IPS-15b (cell line): ENCODE data around the gene NAB2.
"Not testable (repeated sequence)": the region's sequence is repeated elsewhere in the genome, so short reads cannot be mapped to it uniquely, and the experiment has no call there.

ENCODE experiments used
- H3K27me3 ChIP-seq: one replicate; pipeline ENCODE4 v1.6.1; 2013; ENCODE audit warnings: low read length; ENCODE audit not compliant: control insufficient read depth, insufficient read depth
- H3K36me3 ChIP-seq: one replicate; pipeline ENCODE4 v1.6.1; 2013; ENCODE audit warnings: low read length; ENCODE audit not compliant: control insufficient read depth, insufficient read depth
- H3K4me1 ChIP-seq: one replicate; pipeline ENCODE4 v1.6.1; 2013; ENCODE audit warnings: mild to moderate bottlenecking, low read length; ENCODE audit not compliant: control insufficient read depth, insufficient read depth
- H3K4me3 ChIP-seq: one replicate; pipeline ENCODE4 v1.5.1; 2013; ENCODE audit warnings: low read depth, low read length
- H3K9ac ChIP-seq: one replicate; pipeline ENCODE4 v1.6.1; 2013; ENCODE audit warnings: low read depth, mild to moderate bottlenecking, low read length
- H3K9me3 ChIP-seq: one replicate; pipeline ENCODE4 v1.6.1; 2013; ENCODE audit warnings: mild to moderate bottlenecking, low read length; ENCODE audit not compliant: control insufficient read depth, insufficient read depth

The NAB2 gene

GRCh38 chr12:57049890-57050289 is 39.0 kb upstream of the NAB2 start, which contains the start of gene MYO1A:
Gene MYO1A, minus strand, starts transcription at chr12:57050129. Its CDS starts 1,806 bp downstream, at chr12:57048323.
- H3K9me3 ChIP-seq = no peaks in the 10 kb centered on the region
- no peak within 1 kb of the TSS for H3K4me3 ChIP-seq
- H3K9ac ChIP-seq = no peak within 1 kb of the TSS
- no peaks in the 10 kb centered on the region for H3K27me3 ChIP-seq
- H3K4me1 ChIP-seq = no peaks in the 10 kb centered on the region
- no peaks in the 10 kb centered on the region for H3K36me3 ChIP-seq

GRCh38 chr12:57051011-57051410 is 37.9 kb upstream of the NAB2 start:
- Histone ChIP-seq H3K4me1 (no peaks in the 10 kb centered on the region), H3K36me3 (no peaks in the 10 kb centered on the region), H3K27me3 (no peaks in the 10 kb centered on the region), H3K9me3 (no peaks in the 10 kb centered on the region), H3K4me3 (no peak overlapping the region), H3K9ac (no peak overlapping the region)

GRCh38 chr12:57053146-57053545 is 35.8 kb upstream of the NAB2 start:
- H3K9ac ChIP-seq, H3K9me3 ChIP-seq, H3K36me3 ChIP-seq, H3K4me3 ChIP-seq, H3K4me1 ChIP-seq, H3K27me3 ChIP-seq: not testable (repeated sequence)

DNA sequence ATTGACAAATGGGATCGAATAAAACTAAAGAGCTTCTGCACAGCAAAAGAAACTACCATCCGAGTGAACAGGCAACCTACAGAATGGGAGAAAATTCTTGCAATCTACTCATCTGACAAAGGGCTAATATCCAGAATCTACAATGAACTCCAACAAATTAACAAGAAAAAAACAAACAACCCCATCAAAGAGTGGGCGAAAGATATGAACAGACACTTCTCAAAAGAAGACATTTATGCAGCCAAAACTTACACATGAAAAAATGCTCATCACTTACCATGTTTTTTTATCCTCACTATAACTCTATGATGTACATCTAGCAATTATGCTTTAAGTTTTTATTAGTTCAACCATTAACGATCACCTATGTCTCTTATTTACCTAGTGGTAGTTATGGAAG is 35.0 kb upstream of the NAB2 start:
- H3K9me3 ChIP-seq = not testable (repeated sequence)

DNA sequence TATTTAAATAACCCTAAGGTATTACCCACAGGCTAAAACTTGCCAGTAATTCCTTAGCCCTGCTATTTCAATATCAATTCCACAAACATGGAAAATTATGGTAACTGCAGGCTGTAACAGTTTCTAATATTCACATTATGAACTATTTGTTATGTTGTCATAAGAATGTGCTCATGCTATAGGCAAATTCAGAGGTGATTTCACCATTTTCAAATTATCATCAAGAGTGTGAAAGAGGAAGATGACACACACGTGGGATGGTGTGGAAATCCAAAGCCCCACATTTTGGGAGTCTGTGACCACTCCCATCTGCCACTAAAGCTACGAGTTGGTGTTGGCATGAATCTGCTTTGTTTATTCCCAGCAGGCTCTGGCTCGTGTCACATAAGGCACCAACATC is 33.1 kb upstream of the NAB2 start:
- H3K9me3 ChIP-seq = no peaks in the 10 kb centered on the region
- H3K36me3 ChIP-seq = peaks cover 32% of the 10 kb centered on the region
- no peaks in the 10 kb centered on the region for H3K4me1 ChIP-seq
- H3K4me3 ChIP-seq = no peak overlapping the region
- H3K9ac ChIP-seq = no peak overlapping the region
- H3K27me3 ChIP-seq = no peaks in the 10 kb centered on the region

More for the DNA sequence above, 35.0 kb upstream of the NAB2 start:
- not testable (repeated sequence) for H3K9ac ChIP-seq, H3K4me1 ChIP-seq, H3K4me3 ChIP-seq, H3K27me3 ChIP-seq
- peaks cover 14% of the 10 kb centered on the region for H3K36me3 ChIP-seq

DNA sequence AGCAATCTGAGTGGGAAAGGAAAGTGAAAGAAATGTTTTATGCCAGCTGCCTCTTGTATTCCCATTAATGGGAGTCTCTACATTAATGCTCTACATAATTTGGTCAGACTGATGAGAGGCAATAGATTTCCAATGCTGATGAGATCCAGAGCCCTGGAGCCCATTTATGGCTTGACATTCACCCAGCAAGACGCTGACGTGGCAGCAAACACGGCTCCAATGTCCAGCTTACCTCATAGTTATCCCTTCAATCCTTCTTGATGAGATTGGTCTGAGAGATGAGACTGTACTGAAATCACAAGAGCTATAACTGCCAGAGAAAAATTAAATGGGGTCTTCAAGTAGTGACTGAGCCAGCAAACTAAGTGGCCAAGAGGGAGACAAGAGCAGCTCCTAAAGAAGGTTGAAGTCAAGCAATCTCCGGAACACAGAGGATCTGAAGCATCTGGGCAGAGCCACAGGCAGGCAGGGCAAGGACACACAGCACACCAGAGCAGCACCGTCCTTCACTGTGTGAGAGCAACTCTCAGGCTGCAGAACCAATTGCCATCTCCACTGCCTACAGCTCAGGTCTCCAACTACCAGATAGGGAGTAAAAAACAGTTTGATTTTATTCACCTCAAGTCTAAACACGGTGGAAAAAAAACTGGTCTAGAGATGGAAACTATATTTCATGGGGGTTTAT is 31.7 kb upstream of the NAB2 start:
- H3K4me3 ChIP-seq = no peak overlapping the region
- peaks cover 33% of the 10 kb centered on the region for H3K36me3 ChIP-seq
- H3K27me3 ChIP-seq = no peaks in the 10 kb centered on the region
- no peaks in the 10 kb centered on the region for H3K4me1 ChIP-seq
- no peaks in the 10 kb centered on the region for H3K9me3 ChIP-seq
- no peak overlapping the region for H3K9ac ChIP-seq

DNA sequence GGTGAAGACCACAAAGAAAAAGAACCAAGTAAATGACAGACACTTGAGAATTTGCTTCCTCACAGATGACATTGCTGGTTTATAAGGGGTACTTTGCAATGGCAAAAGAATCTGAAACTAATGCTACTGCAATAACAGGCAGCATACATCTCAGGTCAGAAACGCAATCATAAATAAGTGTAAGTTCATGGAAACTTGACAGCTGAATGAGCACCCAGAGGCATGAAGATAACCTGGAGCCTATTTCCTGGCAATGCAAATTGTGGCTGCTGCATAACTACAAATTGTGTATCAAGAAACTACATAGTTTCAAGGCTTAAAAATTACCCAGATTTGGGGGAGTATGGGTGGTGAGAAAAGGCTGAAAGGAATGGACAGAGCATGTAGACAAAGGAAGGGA is 30.5 kb upstream of the NAB2 start:
- Histone ChIP-seq H3K27me3 (no peaks in the 10 kb centered on the region), H3K4me3 (no peak overlapping the region), H3K9ac (no peak overlapping the region), H3K9me3 (no peaks in the 10 kb centered on the region), H3K36me3 (peaks cover 38% of the 10 kb centered on the region), H3K4me1 (no peaks in the 10 kb centered on the region)

DNA sequence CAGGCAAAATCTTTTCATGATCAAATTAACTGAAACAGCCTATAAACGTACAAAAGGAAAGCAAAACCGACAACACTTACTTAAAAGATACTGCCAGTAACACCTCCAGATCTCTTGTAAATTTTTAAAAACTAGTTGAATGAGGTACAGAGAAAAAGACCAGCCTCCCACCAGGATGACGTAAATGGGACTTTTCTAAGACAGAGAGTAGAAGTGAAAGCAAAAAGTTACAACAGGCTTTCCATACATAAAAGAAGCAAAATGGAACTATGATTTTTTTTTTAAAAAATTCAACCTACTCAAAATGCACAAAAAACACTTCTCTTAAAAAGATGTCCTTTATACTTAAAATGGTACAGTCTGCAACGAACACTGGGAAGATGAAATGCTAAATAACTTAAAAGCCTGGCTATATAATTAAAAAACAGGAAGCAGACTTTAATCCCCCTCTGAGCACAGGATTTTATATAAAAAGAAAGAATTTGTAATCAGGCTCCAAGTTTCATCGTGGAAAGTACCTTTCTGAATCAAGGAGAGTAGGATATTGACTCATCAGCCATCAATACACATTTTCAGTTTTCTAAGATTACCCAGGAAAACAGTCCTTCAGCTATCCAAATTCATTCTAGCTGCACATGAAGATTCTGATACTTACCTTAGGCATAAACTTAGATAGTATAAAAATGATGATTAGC is 24.8 kb upstream of the NAB2 start:
- Histone ChIP-seq H3K9me3 (no peaks in the 10 kb centered on the region), H3K27me3 (no peaks in the 10 kb centered on the region), H3K4me3 (no peak overlapping the region), H3K36me3 (peaks cover 25% of the 10 kb centered on the region), H3K4me1 (no peaks in the 10 kb centered on the region), H3K9ac (no peak overlapping the region)

- H3K27me3 ChIP-seq = no peaks in the 10 kb centered on the region
- H3K4me3 ChIP-seq = no peak overlapping the region
- H3K9me3 ChIP-seq = no peaks in the 10 kb centered on the region
- no peaks in the 10 kb centered on the region for H3K4me1 ChIP-seq
- H3K9ac ChIP-seq = no peak overlapping the region
- H3K36me3 ChIP-seq = peaks cover 12% of the 10 kb centered on the region
Observed at GRCh38 chr12:57066245-57066644, 22.7 kb upstream of the NAB2 start.

DNA sequence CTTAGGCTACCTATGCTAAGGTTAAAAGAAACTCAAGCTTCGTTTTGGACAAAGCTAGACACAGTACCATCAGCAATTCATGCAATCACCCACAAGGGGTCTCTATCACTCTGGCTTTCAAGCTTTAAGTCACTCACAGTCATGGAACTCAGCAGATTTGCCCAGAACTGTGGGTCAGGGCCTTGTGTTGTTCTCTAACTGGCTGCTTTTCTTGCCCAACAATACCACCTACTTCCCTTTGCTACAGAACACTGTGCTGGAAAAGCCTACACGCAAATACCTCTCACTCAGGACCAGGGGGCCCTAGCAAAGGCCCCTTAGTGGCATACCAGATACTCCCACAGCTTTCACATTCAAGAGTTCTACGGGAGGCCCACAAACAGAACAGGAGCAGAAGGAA is 19.4 kb upstream of the NAB2 start:
- H3K36me3 ChIP-seq = peaks cover 7% of the 10 kb centered on the region
- H3K9ac ChIP-seq = no peak overlapping the region
- H3K9me3 ChIP-seq = no peaks in the 10 kb centered on the region

DNA sequence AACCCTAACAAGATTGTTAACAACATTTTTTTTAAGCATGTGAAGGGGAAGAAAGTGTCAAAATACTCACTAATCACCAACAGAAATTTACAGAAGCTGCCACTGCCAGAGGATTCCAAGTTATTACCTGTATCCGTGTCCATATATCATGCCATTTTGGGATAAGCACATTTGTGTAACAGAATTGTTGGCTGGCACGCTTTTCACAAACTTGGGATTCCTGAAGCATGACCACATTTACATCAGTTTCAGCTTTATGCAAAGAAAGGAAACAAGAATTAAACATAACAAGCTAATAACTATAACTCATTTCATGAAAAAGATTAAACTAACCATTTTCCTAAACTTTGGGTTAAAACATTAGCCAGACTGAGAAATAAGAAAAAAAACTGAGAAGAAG is 16.3 kb upstream of the NAB2 start:
- Histone ChIP-seq H3K27me3 (no peaks in the 10 kb centered on the region), H3K9me3 (no peaks in the 10 kb centered on the region), H3K4me1 (no peaks in the 10 kb centered on the region), H3K36me3 (peaks cover 11% of the 10 kb centered on the region), H3K9ac (no peak overlapping the region), H3K4me3 (no peak overlapping the region)

More for the DNA sequence above, 19.4 kb upstream of the NAB2 start:
- H3K27me3 ChIP-seq = no peaks in the 10 kb centered on the region
- no peaks in the 10 kb centered on the region for H3K4me1 ChIP-seq
- no peak overlapping the region for H3K4me3 ChIP-seq
